ENCODE data around the gene BPTF.
"Not testable (repeated sequence)": the region's sequence is repeated elsewhere in the genome, so short reads cannot be mapped to it uniquely, and the experiment has no call there.

BPTF gene

DNA sequence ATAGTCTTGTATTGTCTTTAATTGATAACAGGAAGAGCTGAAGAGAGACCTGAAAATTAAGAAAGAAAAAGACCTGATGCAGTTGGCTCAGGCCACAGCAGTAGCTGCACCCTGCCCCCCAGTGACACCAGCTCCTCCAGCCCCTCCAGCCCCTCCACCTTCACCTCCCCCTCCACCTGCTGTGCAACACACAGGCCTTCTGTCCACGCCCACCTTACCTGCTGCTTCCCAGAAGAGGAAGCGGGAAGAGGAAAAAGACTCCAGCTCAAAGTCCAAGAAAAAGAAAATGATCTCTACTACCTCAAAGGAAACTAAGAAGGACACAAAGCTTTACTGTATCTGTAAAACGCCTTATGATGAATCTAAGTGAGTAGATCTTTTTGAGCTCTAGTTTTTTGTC is 134.2 kb downstream of the BPTF start:
- Mint-ChIP-seq H3K27me3 (no peaks in the 10 kb centered on the region), H3K4me3 (no peak overlapping the region), H3K27ac (peak overlapping the region; percentile 82), H3K4me1 (ENCODE audit: low read depth) (peaks cover 7% of the 10 kb centered on the region), H3K36me3 (no peaks in the 10 kb centered on the region), H3K9me3 (ENCODE audit: low read depth) (no peaks in the 10 kb centered on the region)

DNA sequence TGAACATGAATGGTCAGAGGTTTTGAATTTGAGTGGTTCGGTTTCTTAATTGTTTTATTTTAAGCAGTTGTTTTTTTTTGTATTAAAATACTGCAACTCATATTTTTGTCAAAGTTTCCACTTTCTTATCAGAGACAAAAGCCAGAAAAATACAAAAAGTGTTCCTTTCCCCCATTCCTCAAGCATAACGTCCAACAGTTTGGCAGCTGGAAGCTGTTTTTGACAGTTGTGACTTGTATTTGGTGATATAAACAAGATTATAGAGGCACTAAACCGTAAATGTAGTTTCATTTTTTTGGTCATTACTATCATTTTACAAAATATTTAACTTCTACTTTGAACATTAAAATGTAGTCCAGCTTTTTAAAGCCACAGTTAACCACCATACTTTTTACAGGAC is 135.0 kb downstream of the BPTF start:
- H3K4me3 Mint-ChIP-seq; H3K9me3 Mint-ChIP-seq (ENCODE audit: low read depth); H3K4me1 Mint-ChIP-seq (ENCODE audit: low read depth); H3K27me3 Mint-ChIP-seq; H3K36me3 Mint-ChIP-seq: not testable (repeated sequence)
- peak overlapping the region; percentile 82 for H3K27ac Mint-ChIP-seq

DNA sequence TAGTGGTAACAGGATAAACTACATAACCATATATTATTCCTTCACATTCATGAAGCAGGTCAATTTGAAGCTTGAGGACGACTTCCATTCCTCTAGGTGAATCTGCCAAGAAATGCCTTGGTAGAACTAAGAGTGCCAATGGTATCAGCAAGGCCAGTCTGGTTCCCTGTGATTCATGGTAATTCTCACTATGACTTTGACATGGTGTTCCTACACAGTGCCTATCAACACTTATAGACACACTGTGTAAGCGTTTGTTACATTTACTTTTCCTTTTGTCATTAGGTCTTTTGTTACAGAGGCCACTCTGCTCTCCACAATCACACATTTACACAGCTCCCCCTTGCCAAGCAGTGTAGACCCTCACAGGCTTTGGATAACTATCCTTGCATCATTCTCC is 136.9 kb downstream of the BPTF start:
- not testable (repeated sequence) for H3K4me1 Mint-ChIP-seq (ENCODE audit: low read depth); H3K27me3 Mint-ChIP-seq; H3K4me3 Mint-ChIP-seq; H3K36me3 Mint-ChIP-seq; H3K9me3 Mint-ChIP-seq (ENCODE audit: low read depth)
- peak overlapping the region; percentile 59 for H3K27ac Mint-ChIP-seq

DNA sequence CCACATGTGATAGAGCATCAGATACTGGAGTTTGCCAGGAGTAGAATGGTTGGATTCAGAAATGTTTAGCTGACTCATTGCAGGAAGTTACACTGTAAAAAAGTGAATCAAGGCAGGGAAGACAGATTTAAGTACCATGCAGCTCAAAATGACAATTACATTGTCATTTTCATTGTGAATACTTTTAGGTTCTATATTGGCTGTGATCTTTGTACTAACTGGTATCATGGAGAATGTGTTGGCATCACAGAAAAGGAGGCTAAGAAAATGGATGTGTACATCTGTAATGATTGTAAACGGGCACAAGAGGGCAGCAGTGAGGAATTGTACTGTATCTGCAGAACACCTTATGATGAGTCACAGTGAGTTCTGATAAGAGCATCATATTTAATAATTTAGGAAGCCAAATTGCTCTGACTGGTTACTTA is 137.9 kb downstream of the BPTF start:
- not testable (repeated sequence) for H3K27me3 Mint-ChIP-seq; H3K36me3 Mint-ChIP-seq; H3K4me1 Mint-ChIP-seq (ENCODE audit: low read depth); H3K4me3 Mint-ChIP-seq; H3K9me3 Mint-ChIP-seq (ENCODE audit: low read depth)
- H3K27ac Mint-ChIP-seq: peak overlapping the region; percentile 59

DNA sequence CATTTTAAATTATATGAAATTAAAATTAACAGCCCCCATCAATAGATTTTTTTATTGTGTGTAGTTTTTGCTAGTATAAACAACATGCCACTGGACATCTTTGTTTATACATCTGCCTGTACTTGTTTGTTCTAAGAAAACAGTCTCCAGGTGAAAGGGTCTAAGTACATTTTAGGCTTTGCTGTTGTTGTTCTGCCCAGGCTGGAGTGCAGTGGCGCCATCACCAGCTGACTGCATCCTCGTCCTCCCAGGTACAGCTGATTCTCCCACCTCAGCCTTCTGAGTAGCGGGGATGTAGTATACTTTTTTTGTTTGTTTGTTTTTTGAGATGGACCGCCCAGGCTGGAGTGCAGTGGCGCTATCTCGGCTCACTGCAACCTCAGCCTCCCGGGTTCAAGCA is 145.5 kb downstream of the BPTF start:
- H3K4me1 Mint-ChIP-seq (ENCODE audit: low read depth): no peaks in the 10 kb centered on the region
- no peaks in the 10 kb centered on the region for H3K27me3 Mint-ChIP-seq
- no peaks in the 10 kb centered on the region for H3K9me3 Mint-ChIP-seq (ENCODE audit: low read depth)
- no peak overlapping the region for H3K4me3 Mint-ChIP-seq
- peaks cover 8% of the 10 kb centered on the region for H3K36me3 Mint-ChIP-seq
- H3K27ac Mint-ChIP-seq: no peak overlapping the region

DNA sequence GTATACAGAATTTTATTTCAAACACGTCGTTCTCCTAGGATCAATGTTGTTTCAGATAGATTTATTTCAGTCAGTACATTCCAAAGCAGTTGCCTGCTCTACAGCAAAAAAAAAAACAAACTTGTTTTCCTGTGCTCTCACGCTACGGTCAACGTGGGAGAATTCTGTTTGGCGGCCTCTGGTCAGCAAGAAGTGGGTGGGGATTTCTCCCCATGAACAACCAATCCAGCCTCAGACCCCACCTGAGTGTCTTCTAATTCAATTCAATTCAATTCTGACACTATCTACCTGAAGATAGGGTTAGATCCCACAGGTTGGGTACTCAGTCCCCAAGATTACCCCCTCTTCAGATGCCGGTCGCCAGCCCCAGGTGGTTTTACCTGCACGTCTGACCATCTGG is 148.9 kb downstream of the BPTF start:
- Mint-ChIP-seq H3K27me3 (no peaks in the 10 kb centered on the region), H3K4me1 (ENCODE audit: low read depth) (no peaks in the 10 kb centered on the region), H3K36me3 (peaks cover 7% of the 10 kb centered on the region), H3K27ac (no peak overlapping the region), H3K4me3 (no peak overlapping the region), H3K9me3 (ENCODE audit: low read depth) (no peaks in the 10 kb centered on the region)

DNA sequence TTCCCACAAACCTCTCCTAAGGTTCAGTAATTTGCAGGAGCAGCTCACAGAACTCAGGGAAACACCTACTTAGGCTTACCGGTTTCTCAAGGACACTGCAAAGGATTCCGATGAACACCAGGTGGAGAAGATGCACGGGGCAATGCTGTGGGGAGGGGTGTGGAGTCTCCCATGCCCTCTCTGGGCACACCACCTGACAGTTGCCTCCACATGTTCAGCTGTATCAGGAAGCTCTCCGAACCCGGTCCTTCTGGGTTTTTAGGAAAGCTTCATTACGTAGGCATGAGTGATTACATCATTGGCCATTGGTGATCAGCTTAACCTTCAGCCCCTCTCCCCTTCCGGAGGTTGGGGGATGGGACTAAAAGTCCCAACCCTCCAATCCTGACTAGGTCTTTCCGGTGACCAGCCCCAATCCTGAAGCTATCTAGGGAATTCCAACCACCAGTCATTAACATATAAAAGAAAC is 149.3 kb downstream of the BPTF start:
- Mint-ChIP-seq H3K4me1 (ENCODE audit: low read depth) (no peaks in the 10 kb centered on the region), H3K27me3 (no peaks in the 10 kb centered on the region), H3K4me3 (no peak overlapping the region), H3K9me3 (ENCODE audit: low read depth) (no peaks in the 10 kb centered on the region), H3K27ac (no peak overlapping the region), H3K36me3 (peaks cover 7% of the 10 kb centered on the region)

DNA sequence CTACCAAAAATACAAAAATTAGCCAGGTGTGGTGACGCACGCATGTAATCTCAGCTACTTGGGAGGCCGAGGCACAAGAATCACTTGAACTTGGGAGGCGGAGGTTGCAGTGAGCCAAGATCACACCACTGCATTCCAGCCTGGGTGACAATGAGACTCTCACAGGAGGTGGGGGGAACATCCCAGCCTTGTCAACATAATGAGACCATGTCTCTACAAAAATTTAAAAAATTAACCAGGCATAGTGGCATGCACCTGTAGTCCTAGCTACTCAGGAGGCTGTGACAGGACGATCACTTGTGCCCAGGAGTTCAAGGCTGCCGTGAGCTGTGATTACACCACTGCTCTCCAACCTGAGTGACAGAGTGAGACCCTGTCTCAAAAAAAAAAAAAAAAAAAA is 151.0 kb downstream of the BPTF start:
- H3K4me1 Mint-ChIP-seq (ENCODE audit: low read depth); H3K4me3 Mint-ChIP-seq; H3K36me3 Mint-ChIP-seq; H3K27me3 Mint-ChIP-seq; H3K27ac Mint-ChIP-seq; H3K9me3 Mint-ChIP-seq (ENCODE audit: low read depth): not testable (repeated sequence)

DNA sequence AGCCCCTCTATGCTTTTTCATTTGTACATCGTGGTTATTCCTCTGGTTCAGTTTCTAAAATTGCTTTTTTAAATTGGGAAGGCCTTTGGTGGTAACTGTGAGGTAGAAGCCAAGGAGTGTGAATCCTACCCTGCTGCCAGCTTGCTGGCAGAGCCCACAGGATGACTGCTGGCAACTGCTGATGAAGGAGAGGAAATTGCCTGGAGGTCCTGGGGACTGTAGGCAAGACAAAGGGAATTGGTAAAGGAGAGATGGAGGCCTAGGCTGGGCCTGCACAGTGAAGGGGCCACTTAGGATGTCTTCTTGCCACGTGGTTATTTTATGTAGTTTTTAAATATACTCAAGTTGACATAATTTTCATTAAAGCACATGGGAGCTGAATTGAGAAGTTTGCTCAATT is 155.2 kb downstream of the BPTF start:
- Mint-ChIP-seq H3K4me3 (no peak overlapping the region), H3K36me3 (peaks cover 3% of the 10 kb centered on the region), H3K27me3 (no peaks in the 10 kb centered on the region), H3K9me3 (ENCODE audit: low read depth) (no peaks in the 10 kb centered on the region), H3K4me1 (ENCODE audit: low read depth) (no peaks in the 10 kb centered on the region), H3K27ac (no peak overlapping the region)

DNA sequence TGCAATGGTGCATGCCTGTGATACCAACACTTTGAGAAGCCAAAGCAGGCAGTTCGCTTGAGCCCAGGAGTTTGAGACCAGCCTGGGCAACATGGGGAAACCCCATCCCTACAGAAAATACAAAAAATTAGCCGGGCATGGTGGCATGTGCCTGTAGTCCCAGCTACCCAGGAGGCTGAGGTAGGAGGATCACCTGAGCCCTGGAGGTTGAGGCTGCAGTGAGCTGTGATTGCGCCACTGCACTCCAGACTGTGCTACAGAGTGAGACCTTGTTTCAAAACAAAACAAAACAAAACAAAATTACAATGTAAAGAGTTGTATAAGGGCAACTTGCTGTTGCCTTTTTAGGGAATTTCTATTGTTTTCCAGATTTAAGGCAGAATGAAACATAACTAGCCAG is 155.6 kb downstream of the BPTF start:
- not testable (repeated sequence) for H3K4me1 Mint-ChIP-seq (ENCODE audit: low read depth); H3K27ac Mint-ChIP-seq; H3K9me3 Mint-ChIP-seq (ENCODE audit: low read depth); H3K4me3 Mint-ChIP-seq; H3K27me3 Mint-ChIP-seq; H3K36me3 Mint-ChIP-seq

DNA sequence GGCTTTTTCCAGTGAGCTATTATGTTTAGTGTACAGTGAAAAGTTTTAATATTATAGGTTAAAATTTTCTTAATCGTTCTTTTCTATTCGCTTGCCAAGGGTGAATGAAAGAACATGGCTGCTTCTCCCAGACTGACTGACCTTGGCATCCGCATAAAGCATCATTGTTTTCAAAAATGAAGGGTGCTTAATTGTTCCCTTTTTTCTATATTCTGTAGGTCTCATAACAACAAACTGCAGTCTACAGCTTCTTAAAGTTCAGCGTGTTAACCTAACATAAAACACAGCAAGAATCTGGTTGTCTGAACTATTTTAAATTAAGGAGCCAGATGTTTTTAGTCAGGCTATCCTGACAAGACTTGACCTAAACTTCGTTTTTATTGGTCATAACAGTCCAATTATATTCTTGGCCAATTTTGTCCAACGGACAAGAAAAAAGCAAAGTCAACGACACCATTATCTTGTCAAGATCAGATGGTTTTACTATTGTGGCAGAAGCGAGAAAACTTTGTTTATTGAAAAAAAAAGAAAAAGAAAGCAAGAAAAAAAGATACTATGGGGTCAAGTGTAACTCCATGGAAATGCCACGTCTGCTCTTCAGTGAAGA is 156.8 kb downstream of the BPTF start:
- Mint-ChIP-seq H3K27ac (no peak overlapping the region), H3K4me1 (ENCODE audit: low read depth) (no peaks in the 10 kb centered on the region), H3K4me3 (no peak overlapping the region), H3K27me3 (no peaks in the 10 kb centered on the region), H3K36me3 (peaks cover 3% of the 10 kb centered on the region), H3K9me3 (ENCODE audit: low read depth) (no peaks in the 10 kb centered on the region)

DNA sequence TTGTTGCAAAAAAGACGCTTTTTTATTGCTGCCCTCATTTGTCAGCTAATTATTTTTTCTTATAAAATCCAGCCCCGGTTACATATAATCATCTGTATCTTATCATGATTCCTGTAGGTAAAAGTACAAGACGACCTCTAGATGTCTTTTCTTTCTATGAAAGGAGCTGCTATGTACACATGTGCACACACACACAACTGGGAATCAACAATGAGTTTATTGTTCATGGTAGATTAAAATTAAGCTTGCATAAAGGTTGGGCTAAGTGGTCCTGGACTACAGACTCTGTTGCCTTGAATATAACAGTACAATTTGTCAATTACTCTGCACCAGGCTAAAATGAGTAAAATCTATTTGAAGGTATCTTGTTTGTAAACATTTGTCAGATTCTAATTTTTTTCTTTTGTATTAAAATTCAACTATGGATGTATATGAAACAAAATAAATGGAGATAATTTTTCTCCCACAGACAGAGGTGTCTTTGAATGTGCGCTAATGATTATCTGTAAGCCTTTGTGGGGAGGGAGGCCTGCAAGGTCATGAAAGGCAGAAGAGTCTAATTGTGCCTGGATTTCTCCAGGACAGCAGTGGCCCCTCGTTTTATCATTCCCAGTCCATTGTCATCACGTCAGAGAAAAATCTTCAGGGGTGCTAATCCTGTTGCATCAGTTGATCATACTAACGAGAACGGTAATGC is 157.5 kb downstream of the BPTF start:
- no peaks in the 10 kb centered on the region for H3K27me3 Mint-ChIP-seq

DNA sequence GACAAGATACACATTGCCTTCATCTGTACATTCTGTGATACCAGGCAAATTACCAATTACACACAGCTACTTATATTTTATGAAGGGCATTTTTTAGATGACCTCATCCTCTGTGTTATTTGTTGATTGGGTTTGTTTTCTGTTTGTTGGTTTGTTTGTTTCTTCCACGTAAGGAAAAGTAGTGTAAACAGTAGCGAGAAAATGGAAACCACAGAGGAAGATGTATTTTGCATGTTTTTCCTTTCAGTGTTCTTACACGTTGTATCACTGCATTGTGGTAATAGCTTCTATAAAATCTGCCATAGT is 158.0 kb downstream of the BPTF start:
- peaks cover 3% of the 10 kb centered on the region for H3K36me3 Mint-ChIP-seq
- no peaks in the 10 kb centered on the region for H3K4me1 Mint-ChIP-seq (ENCODE audit: low read depth)
- no peak overlapping the region for H3K4me3 Mint-ChIP-seq
- no peaks in the 10 kb centered on the region for H3K27me3 Mint-ChIP-seq
- H3K9me3 Mint-ChIP-seq (ENCODE audit: low read depth): no peaks in the 10 kb centered on the region
- no peak overlapping the region for H3K27ac Mint-ChIP-seq

More for the DNA sequence above, 157.5 kb downstream of the BPTF start:
- no peak overlapping the region for H3K4me3 Mint-ChIP-seq
- no peaks in the 10 kb centered on the region for H3K4me1 Mint-ChIP-seq (ENCODE audit: low read depth)
- no peaks in the 10 kb centered on the region for H3K9me3 Mint-ChIP-seq (ENCODE audit: low read depth)
- H3K36me3 Mint-ChIP-seq: peaks cover 3% of the 10 kb centered on the region
- H3K27ac Mint-ChIP-seq: no peak overlapping the region

DNA sequence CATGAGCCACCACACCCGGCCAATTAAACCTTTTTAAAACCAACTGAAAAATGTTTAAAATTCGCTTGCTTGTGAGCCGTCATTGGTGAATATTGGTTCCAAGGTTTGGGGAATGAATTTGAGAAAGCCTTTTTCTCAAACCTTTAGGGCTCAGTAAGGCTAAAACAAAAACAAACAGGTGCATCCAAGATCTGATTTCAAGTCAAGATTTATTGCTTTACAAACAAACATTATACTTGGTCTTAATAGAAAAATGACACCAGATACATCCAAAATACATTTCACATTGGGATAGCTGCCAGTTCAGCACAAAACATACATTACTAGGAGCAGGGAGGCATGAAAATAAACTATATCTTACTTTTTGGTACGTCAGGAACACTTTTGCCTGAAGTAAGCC is 165.6 kb downstream of the BPTF start:
- Mint-ChIP-seq H3K27ac (no peak overlapping the region), H3K9me3 (ENCODE audit: low read depth) (no peaks in the 10 kb centered on the region), H3K4me1 (ENCODE audit: low read depth) (peaks cover 21% of the 10 kb centered on the region), H3K4me3 (peak overlapping the region; percentile 58), H3K36me3 (no peaks in the 10 kb centered on the region), H3K27me3 (peaks cover 8% of the 10 kb centered on the region)

DNA sequence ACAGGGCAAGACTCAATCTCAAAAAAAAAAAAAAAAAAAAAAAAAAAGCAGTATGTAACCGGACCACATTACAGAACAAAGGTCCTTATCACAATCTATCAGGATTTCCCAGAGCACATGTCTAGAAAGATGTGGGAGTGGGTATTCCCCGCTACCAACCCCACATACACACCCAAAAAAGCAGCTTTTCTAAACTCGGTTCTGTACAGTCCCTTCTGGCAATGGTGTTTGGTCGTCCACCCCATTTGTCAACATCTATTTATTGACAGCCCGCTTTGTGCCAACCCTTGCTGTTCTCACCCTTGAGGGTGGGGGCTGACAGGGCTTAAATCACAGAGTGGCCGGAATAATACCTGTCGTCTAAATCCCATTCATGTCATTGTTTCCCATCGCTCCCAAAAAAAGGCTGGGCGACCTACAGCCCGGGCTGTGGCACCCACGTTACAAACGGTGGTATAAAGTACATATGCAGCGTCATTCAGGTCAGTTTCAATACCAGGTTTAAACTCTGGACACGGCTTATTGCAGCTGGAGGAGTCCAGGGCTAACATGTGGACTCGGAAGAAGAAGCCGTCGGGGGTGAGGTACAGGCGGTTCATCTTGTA is 167.3 kb downstream of the BPTF start:
- H3K4me1 Mint-ChIP-seq (ENCODE audit: low read depth): peaks cover 29% of the 10 kb centered on the region
- H3K27ac Mint-ChIP-seq: peak overlapping the region; percentile 87
- H3K4me3 Mint-ChIP-seq: peak overlapping the region; percentile 96
- H3K9me3 Mint-ChIP-seq (ENCODE audit: low read depth): no peaks in the 10 kb centered on the region
- no peaks in the 10 kb centered on the region for H3K36me3 Mint-ChIP-seq
- H3K27me3 Mint-ChIP-seq: peaks cover 14% of the 10 kb centered on the region

Data from activated naive CD8-positive, alpha-beta T cell (primary cell).